Ectodermal cell (in vitro differentiated cells): ENCODE results near the gene DEFB108B.
"Not testable (repeated sequence)": the region's sequence is repeated elsewhere in the genome, so short reads cannot be mapped to it uniquely, and the experiment has no call there.

Experiments used
- H3K27ac ChIP-seq: 2 replicates; pipeline ENCODE4 v1.7.0; 2013; ENCODE audit warnings: mild to moderate bottlenecking, low read depth, low read length; ENCODE audit not compliant: insufficient read depth, poor library complexity, severe bottlenecking
- H3K27me3 ChIP-seq: 2 replicates; pipeline ENCODE4 v1.7.0; 2013; ENCODE audit warnings: mild to moderate bottlenecking, low read length; ENCODE audit not compliant: insufficient read depth, control insufficient read depth, poor library complexity, severe bottlenecking
- H3K36me3 ChIP-seq: one replicate; pipeline ENCODE4 v1.7.0; 2013; ENCODE audit warnings: low read length; ENCODE audit not compliant: control insufficient read depth, insufficient read depth
- H3K4me1 ChIP-seq: one replicate; pipeline ENCODE4 v1.7.0; 2013; ENCODE audit warnings: low read length; ENCODE audit not compliant: control insufficient read depth, insufficient read depth
- H3K4me3 ChIP-seq: 2 replicates; pipeline ENCODE4 v1.7.0; 2013; ENCODE audit warnings: low read depth, low read length, control low read depth; ENCODE audit not compliant: insufficient read depth
- H3K9me3 ChIP-seq: 2 replicates; pipeline ENCODE4 v1.7.0; 2013; ENCODE audit warnings: mild to moderate bottlenecking, low read length, moderate library complexity; ENCODE audit not compliant: control insufficient read depth
- WGBS, 2 experiments: methylation state at CpG; one replicate each; pipeline ENCODE4 v1.1.7; 2013; ENCODE audit warnings: missing lambda C conversion rate in 2 of 2; 5-methylcytosine and 5-hydroxymethylcytosine counted together

The DEFB108B gene

GRCh38 chr11:71869931-71870330, 36.9 kb downstream of the DEFB108B start:
- 94 to 95% methylated on average over 3 of the region's 3 CpGs for WGBS, 2 experiments
- H3K4me1 ChIP-seq, H3K9me3 ChIP-seq, H3K27me3 ChIP-seq, H3K36me3 ChIP-seq, H3K27ac ChIP-seq, H3K4me3 ChIP-seq: not testable (repeated sequence)

- not testable (repeated sequence) for H3K27me3 ChIP-seq, H3K27ac ChIP-seq, H3K36me3 ChIP-seq, H3K9me3 ChIP-seq, H3K4me1 ChIP-seq, H3K4me3 ChIP-seq
Measured at GRCh38 chr11:71870661-71871060, 37.7 kb downstream of the DEFB108B start.

- 86 to 93% methylated on average over 2 of the region's 2 CpGs for WGBS, 2 experiments
- H3K9me3 ChIP-seq, H3K36me3 ChIP-seq, H3K4me3 ChIP-seq, H3K27ac ChIP-seq, H3K27me3 ChIP-seq, H3K4me1 ChIP-seq: not testable (repeated sequence)
Measured at GRCh38 chr11:71876262-71876661, 43.3 kb downstream of the DEFB108B start.

- not testable (repeated sequence) for H3K4me1 ChIP-seq, H3K36me3 ChIP-seq, H3K27me3 ChIP-seq, H3K4me3 ChIP-seq, H3K27ac ChIP-seq, H3K9me3 ChIP-seq
- 100% methylated on average over 1 of the region's 1 CpG; no CpG with 5 or more reads in 1 of the 2 experiments for WGBS, 2 experiments
Measured at GRCh38 chr11:71878059-71878458, 45.1 kb downstream of the DEFB108B start, which contains the start of gene DEFB131B. DEFB131B (plus strand) TSS chr11:71878453; CDS start chr11:71878453, 0 bp downstream.

GRCh38 chr11:71885806-71886205, 52.8 kb downstream of the DEFB108B start:
- H3K36me3 ChIP-seq, H3K27ac ChIP-seq, H3K27me3 ChIP-seq, H3K4me1 ChIP-seq, H3K9me3 ChIP-seq, H3K4me3 ChIP-seq: not testable (repeated sequence)
- 97 to 98% methylated on average over 11 of the region's 12 CpGs for WGBS, 2 experiments
